Liver (tissue), 9 donors: Measurements from ENCODE around the gene NFATC4. TPM values are rescaled to one million over a fixed set of nuclear protein-coding genes. Genes with fewer than 3 reads are reported as not detected.

ENCODE experiments used
- DNase-seq: peaks from one replicate; pipeline ENCODE4 v3.0.0-alpha.2; 2017; ENCODE audit warnings: low spot score
- H3K27ac ChIP-seq, 2 donors: one replicate each; pipeline ENCODE4 v1.7.0; 2013; ENCODE audit warnings: inconsistent platforms in 2 of 2, low read length in 2 of 2, control low read depth in 1 of 2, low read depth in 1 of 2, mild to moderate bottlenecking in 1 of 2
- H3K27me3 ChIP-seq, 4 donors: one replicate each; pipeline versions ENCODE4 v1.6.1 to v1.7.0; 2013; ENCODE audit warnings: low read length in 3 of 4, inconsistent platforms in 1 of 4, mild to moderate bottlenecking in 1 of 4, moderate library complexity in 1 of 4; ENCODE audit not compliant: control insufficient read depth in 4 of 4, insufficient read depth in 4 of 4
- H3K36me3 ChIP-seq, 4 donors: one replicate each; pipeline versions ENCODE4 v1.6.1 to v1.7.0; 2013; ENCODE audit warnings: low read length in 3 of 4, mild to moderate bottlenecking in 3 of 4, low read depth in 1 of 4, moderate library complexity in 1 of 4; ENCODE audit not compliant: control insufficient read depth in 4 of 4, insufficient read depth in 3 of 4
- H3K4me1 ChIP-seq, 4 donors: one replicate each; pipeline versions ENCODE4 v1.6.1 to v1.7.0; 2013; ENCODE audit warnings: low read length in 3 of 4, mild to moderate bottlenecking in 3 of 4, moderate library complexity in 1 of 4; ENCODE audit not compliant: control insufficient read depth in 4 of 4, insufficient read depth in 4 of 4
- H3K4me3 ChIP-seq, 3 donors: one replicate each; pipeline versions ENCODE4 v1.6.1 to v1.7.0; 2013; ENCODE audit warnings: low read length in 3 of 3, control low read depth in 1 of 3, low read depth in 1 of 3, mild to moderate bottlenecking in 1 of 3
- H3K9ac ChIP-seq, 2 donors: one replicate each; pipeline ENCODE4 v1.7.0; 2013; ENCODE audit warnings: low read length in 2 of 2, mild to moderate bottlenecking in 2 of 2, moderate library complexity in 2 of 2, control low read depth in 1 of 2, low read depth in 1 of 2
- H3K9me3 ChIP-seq, 4 donors: one replicate each; pipeline versions ENCODE4 v1.6.1 to v1.7.0; 2013; ENCODE audit warnings: low read length in 3 of 4; ENCODE audit not compliant: control insufficient read depth in 4 of 4
- EGR1 ChIP-seq, 2 donors: IDR thresholded peaks; 2 replicates each; pipeline ENCODE4 v1.6.1; 2016 to 2018; ENCODE audit warnings: antibody characterized with exemption in 2 of 2, low read depth in 2 of 2
- FOXA1 ChIP-seq: IDR thresholded peaks from 2 replicates; pipeline ENCODE4 v1.6.1; 2016; ENCODE audit warnings: antibody characterized with exemption
- HNF4G ChIP-seq: IDR thresholded peaks from 2 replicates; pipeline ENCODE4 v1.6.1; 2016; ENCODE audit warnings: antibody characterized with exemption
- JUND ChIP-seq, 2 donors: IDR thresholded peaks; 2 replicates each; pipeline ENCODE4 v1.6.1; 2016; ENCODE audit warnings: antibody characterized with exemption in 2 of 2
- NR2F2 ChIP-seq: IDR thresholded peaks from 2 replicates; pipeline ENCODE4 v1.6.1; 2016; ENCODE audit warnings: antibody characterized with exemption
- RAD21 ChIP-seq, 2 donors: IDR thresholded peaks; 2 replicates each; pipeline ENCODE4 v1.6.1; 2016; ENCODE audit warnings: antibody characterized with exemption in 2 of 2, mild to moderate bottlenecking in 2 of 2
- RXRA ChIP-seq, 2 donors: IDR thresholded peaks; 2 replicates each; pipeline ENCODE4 v1.6.1; 2017 to 2018; ENCODE audit warnings: antibody characterized with exemption in 2 of 2, mild to moderate bottlenecking in 1 of 2
- SP1 ChIP-seq: IDR thresholded peaks from 2 replicates; pipeline ENCODE4 v1.6.1; 2018; ENCODE audit warnings: antibody characterized with exemption, mild to moderate bottlenecking
- TAF1 ChIP-seq: conservative IDR thresholded peaks from 2 replicates; pipeline ENCODE4 v1.6.1; 2016; ENCODE audit warnings: antibody characterized with exemption, mild to moderate bottlenecking
- YY1 ChIP-seq: IDR thresholded peaks from 2 replicates; pipeline ENCODE4 v1.6.1; 2016; ENCODE audit warnings: antibody characterized with exemption, mild to moderate bottlenecking
- WGBS: extraction: QIAGEN DNeasy Blood & Tissue Kit; methylation state at CpG from one replicate; pipeline ENCODE4 v1.1.7; 2013; 5-methylcytosine and 5-hydroxymethylcytosine counted together
- polyA plus RNA-seq, 2 donors: library from polyadenylated mRNA; stranded (reverse) in 1 of 2; unstranded in 1 of 2; fragments of 200-250 nt in 1 of 2; fragments of >200 nt in 1 of 2; fragmentation: Nextera tagmentation in 1 of 2; extraction: Ambion mirVana in 1 of 2; gene quantifications; one replicate each; pipeline versions ENCODE4 v1.2.1 to v1.2.3, GENCODE V29; 2013 to 2015
- total RNA-seq, 2 donors: library from RNA; depleted of rRNA; stranded (reverse); fragments of >200 nt; gene quantifications; one replicate each; pipeline ENCODE4 v1.2.3, GENCODE V29; 2014
- TF ChIP-seq, protein P1 (sequence below): fragments of 150-350 bp; IDR thresholded peaks from 2 replicates; pipeline ENCODE4 v1.5.1; 2017; ENCODE audit warnings: improper control_type of control experiment, low read depth, low read length; ENCODE audit not compliant: missing input control
- TF ChIP-seq, protein P2 (sequence below): IDR thresholded peaks from 2 replicates; pipeline ENCODE4 v1.6.1; 2016; ENCODE audit warnings: antibody characterized with exemption
- TF ChIP-seq, protein P3 (sequence below): IDR thresholded peaks from 2 replicates; pipeline ENCODE4 v1.6.1; 2016; ENCODE audit warnings: antibody characterized with exemption, mild to moderate bottlenecking
- TF ChIP-seq, protein P4 (sequence below): IDR thresholded peaks from 2 replicates; pipeline ENCODE4 v1.6.1; 2016; ENCODE audit warnings: antibody characterized with exemption
- donor health status: healthy.
- donor health status: healthy.
- donor health status: healthy.
- donor health status: healthy.
- donor health status: healthy.

NFATC4 gene
- total and polyA plus RNA-seq, 4 donors = 1.0 to 3.6 (median 1.8) TPM

DNA sequence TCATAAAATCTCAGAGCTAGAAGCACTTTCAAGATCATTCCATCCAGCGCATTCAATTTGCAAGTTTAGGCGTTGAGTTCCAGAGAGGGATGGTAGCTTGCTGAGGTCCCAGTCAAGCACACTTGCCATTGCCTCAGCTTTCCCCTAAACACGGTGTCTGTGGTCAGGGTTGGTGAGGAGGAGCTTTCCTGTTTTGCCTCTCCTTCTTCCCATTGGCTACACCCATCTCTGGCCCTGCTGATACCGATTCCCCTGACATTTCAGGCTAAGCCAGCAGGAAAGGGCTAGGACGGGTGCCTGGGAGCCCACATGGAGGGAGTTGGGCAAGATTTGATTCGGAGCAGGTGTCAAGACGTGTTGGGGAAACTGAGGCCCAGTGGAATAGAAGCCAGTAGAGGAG, 9.1 kb downstream of the NFATC4 start (continued):
- TF ChIP-seq SP1 = no peak
- TF ChIP-seq JUND (IDR thresholded peaks at IDR 0.05) = no peak
- TF ChIP-seq TAF1 = no peak
- TF ChIP-seq, protein P1, sequence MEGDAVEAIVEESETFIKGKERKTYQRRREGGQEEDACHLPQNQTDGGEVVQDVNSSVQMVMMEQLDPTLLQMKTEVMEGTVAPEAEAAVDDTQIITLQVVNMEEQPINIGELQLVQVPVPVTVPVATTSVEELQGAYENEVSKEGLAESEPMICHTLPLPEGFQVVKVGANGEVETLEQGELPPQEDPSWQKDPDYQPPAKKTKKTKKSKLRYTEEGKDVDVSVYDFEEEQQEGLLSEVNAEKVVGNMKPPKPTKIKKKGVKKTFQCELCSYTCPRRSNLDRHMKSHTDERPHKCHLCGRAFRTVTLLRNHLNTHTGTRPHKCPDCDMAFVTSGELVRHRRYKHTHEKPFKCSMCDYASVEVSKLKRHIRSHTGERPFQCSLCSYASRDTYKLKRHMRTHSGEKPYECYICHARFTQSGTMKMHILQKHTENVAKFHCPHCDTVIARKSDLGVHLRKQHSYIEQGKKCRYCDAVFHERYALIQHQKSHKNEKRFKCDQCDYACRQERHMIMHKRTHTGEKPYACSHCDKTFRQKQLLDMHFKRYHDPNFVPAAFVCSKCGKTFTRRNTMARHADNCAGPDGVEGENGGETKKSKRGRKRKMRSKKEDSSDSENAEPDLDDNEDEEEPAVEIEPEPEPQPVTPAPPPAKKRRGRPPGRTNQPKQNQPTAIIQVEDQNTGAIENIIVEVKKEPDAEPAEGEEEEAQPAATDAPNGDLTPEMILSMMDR = no peak
- no peak for TF ChIP-seq RAD21 (IDR thresholded peaks at IDR 0.05)

DNA sequence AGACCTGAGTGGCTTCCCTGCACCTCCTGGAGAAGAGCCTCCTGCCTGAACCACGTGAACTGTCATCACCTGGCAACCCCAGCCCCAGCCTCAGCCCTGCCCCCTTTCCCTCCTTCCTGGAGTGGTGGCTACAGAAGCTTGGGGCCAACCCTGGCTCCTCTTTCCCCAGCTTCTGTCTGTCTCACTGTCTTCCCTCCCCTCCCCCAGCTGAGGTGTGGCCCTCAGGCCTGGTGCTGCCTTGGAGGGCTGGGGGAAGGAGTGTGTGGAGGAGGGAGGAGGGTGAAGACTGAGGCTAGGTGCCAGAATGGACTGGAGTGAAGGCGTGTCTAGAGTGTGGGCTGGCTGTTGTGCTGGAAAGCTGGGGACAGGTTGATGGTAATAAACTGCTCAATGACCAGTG, 9.7 kb downstream of the NFATC4 start:
- Histone ChIP-seq H3K36me3 (no peaks in the 10 kb centered on the region), H3K4me3 (no peak overlapping the region), H3K4me1 (no peaks in the 10 kb centered on the region), H3K9me3 (no peaks in the 10 kb centered on the region), H3K9ac (no peak overlapping the region), H3K27ac (no peak overlapping the region), H3K27me3 (no peaks in the 10 kb centered on the region)
- no peak for DNase-seq
- 80% methylated on average over 2 of the region's 2 CpGs for WGBS
- TF ChIP-seq, protein P1 = no peak

DNA sequence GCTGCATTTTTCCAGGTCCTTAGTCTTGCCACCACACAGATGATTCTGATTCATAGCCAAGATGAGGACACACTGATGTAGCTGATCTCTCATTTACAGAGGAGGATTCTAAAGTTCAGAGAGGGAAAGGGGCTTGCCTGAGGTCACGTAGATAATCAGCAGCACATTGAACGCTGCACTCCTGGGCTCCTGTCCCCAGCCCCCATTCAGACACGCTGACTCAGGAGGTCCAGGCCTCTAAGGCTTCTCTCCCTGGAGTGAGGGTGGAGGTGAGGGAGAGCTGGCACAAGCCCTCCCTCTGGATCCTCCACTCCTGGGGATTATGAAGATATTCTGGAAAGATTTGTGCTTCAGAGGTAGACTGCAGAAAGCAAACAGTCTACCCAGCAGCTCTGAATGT, 10.3 kb downstream of the NFATC4 start:
- DNase-seq = no peak
- WGBS = 89% methylated on average over 3 of the region's 3 CpGs
- Histone ChIP-seq H3K4me1 (no peaks in the 10 kb centered on the region), H3K9ac (no peak overlapping the region), H3K4me3 (no peak overlapping the region), H3K27me3 (no peaks in the 10 kb centered on the region), H3K9me3 (no peaks in the 10 kb centered on the region), H3K27ac (no peak overlapping the region), H3K36me3 (no peaks in the 10 kb centered on the region)
- TF ChIP-seq SP1 (no peak), JUND (IDR thresholded peaks at IDR 0.05) (no peak), RXRA (IDR thresholded peaks at IDR 0.05) (no peak), HNF4G (no peak), YY1 (no peak), EGR1 (IDR thresholded peaks at IDR 0.05; ENCODE audit: low read depth in 2 of 2) (no peak), NR2F2 (no peak), FOXA1 (no peak)
- TF ChIP-seq, protein P1 = no peak
- TF ChIP-seq, protein P2, sequence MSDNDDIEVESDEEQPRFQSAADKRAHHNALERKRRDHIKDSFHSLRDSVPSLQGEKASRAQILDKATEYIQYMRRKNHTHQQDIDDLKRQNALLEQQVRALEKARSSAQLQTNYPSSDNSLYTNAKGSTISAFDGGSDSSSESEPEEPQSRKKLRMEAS = no peak
- TF ChIP-seq, protein P3, sequence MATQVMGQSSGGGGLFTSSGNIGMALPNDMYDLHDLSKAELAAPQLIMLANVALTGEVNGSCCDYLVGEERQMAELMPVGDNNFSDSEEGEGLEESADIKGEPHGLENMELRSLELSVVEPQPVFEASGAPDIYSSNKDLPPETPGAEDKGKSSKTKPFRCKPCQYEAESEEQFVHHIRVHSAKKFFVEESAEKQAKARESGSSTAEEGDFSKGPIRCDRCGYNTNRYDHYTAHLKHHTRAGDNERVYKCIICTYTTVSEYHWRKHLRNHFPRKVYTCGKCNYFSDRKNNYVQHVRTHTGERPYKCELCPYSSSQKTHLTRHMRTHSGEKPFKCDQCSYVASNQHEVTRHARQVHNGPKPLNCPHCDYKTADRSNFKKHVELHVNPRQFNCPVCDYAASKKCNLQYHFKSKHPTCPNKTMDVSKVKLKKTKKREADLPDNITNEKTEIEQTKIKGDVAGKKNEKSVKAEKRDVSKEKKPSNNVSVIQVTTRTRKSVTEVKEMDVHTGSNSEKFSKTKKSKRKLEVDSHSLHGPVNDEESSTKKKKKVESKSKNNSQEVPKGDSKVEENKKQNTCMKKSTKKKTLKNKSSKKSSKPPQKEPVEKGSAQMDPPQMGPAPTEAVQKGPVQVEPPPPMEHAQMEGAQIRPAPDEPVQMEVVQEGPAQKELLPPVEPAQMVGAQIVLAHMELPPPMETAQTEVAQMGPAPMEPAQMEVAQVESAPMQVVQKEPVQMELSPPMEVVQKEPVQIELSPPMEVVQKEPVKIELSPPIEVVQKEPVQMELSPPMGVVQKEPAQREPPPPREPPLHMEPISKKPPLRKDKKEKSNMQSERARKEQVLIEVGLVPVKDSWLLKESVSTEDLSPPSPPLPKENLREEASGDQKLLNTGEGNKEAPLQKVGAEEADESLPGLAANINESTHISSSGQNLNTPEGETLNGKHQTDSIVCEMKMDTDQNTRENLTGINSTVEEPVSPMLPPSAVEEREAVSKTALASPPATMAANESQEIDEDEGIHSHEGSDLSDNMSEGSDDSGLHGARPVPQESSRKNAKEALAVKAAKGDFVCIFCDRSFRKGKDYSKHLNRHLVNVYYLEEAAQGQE = no peak
- TF ChIP-seq, protein P4, sequence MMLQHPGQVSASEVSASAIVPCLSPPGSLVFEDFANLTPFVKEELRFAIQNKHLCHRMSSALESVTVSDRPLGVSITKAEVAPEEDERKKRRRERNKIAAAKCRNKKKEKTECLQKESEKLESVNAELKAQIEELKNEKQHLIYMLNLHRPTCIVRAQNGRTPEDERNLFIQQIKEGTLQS = no peak
